GM18907 (cell line): ENCODE measurements around the gene PJA2.
"Not testable (repeated sequence)": the region's sequence is repeated elsewhere in the genome, so short reads cannot be mapped to it uniquely, and the experiment has no call there.

ENCODE experiments used
- ATAC-seq: cut with Tn5 transposase; IDR thresholded peaks from one replicate; pipeline ENCODE4 v1.9.1; 2021; ENCODE audit warnings: mild to moderate bottlenecking, moderate library complexity; ENCODE audit not compliant: unreplicated experiment

PJA2 gene

GRCh38 chr5:109409844-109410388, at the start of gene PJA2:
Gene PJA2 (minus strand): TSS chr5:109409974. CDS start chr5:109383433, 26,541 bp downstream.
- ATAC-seq = peak; percentile 91

GRCh38 chr5:109455598-109456096, 45.9 kb upstream of the PJA2 start:
- peak; percentile 100 for ATAC-seq

- no peak for ATAC-seq
Measured at GRCh38 chr5:109454731-109455505, 45.1 kb upstream of the PJA2 start.

- ATAC-seq = no peak
Measured at GRCh38 chr5:109453251-109453650, 43.5 kb upstream of the PJA2 start.

GRCh38 chr5:109452661-109453060, 42.9 kb upstream of the PJA2 start:
- no peak for ATAC-seq

GRCh38 chr5:109451146-109451545, 41.4 kb upstream of the PJA2 start:
- ATAC-seq = no peak

- ATAC-seq = no peak
Measured at GRCh38 chr5:109450129-109450877, 40.5 kb upstream of the PJA2 start.

- ATAC-seq = no peak
Measured at GRCh38 chr5:109448838-109449237, 39.1 kb upstream of the PJA2 start.

GRCh38 chr5:109439590-109439989, 29.8 kb upstream of the PJA2 start:
- no peak for ATAC-seq

- ATAC-seq = no peak
Measured at GRCh38 chr5:109426075-109426474, 16.3 kb upstream of the PJA2 start.

- ATAC-seq = not testable (repeated sequence)
Measured at GRCh38 chr5:109425521-109425920, 15.7 kb upstream of the PJA2 start.

GRCh38 chr5:109421956-109422355, 12.2 kb upstream of the PJA2 start:
- no peak for ATAC-seq

- ATAC-seq = no peak
Measured at GRCh38 chr5:109418712-109419352, 9.1 kb upstream of the PJA2 start.

GRCh38 chr5:109416882-109417281, 7.1 kb upstream of the PJA2 start:
- no peak for ATAC-seq

- ATAC-seq = not testable (repeated sequence)
Measured at GRCh38 chr5:109413921-109414461, 4.2 kb upstream of the PJA2 start.

- ATAC-seq = no peak
Measured at GRCh38 chr5:109413458-109413857, 3.7 kb upstream of the PJA2 start.

- no peak for ATAC-seq
Measured at GRCh38 chr5:109412981-109413402, 3.2 kb upstream of the PJA2 start.

- no peak for ATAC-seq
Measured at GRCh38 chr5:109411627-109412026, 1.9 kb upstream of the PJA2 start.

GRCh38 chr5:109411149-109411514, 1.4 kb upstream of the PJA2 start:
- ATAC-seq = no peak

GRCh38 chr5:109410389-109411148, 795 bp upstream of the PJA2 start:
- ATAC-seq = peak; percentile 28
